Measurements from ENCODE around the gene PIR.

The PIR gene

GRCh38 chrX:15493118-15493962 lies at the start of gene PIR:
Gene PIR (minus strand): TSS chrX:15493333. CDS start chrX:15491257, 2,076 bp downstream.
- DNase-seq: peak; percentile 74

GRCh38 chrX:15530318-15530717 lies 37.2 kb upstream of the PIR start:
- no peak for DNase-seq

GRCh38 chrX:15529165-15529564 lies 36.0 kb upstream of the PIR start:
- DNase-seq: no peak

GRCh38 chrX:15525664-15526416 lies 32.7 kb upstream of the PIR start:
- DNase-seq: no peak

- DNase-seq: no peak
Observed at GRCh38 chrX:15524417-15524816, 31.3 kb upstream of the PIR start.

GRCh38 chrX:15523088-15523487 lies 30.0 kb upstream of the PIR start:
- DNase-seq: no peak

GRCh38 chrX:15522464-15522863 lies 29.3 kb upstream of the PIR start:
- DNase-seq: no peak

- DNase-seq: no peak
Observed at GRCh38 chrX:15515931-15516330, 22.8 kb upstream of the PIR start.

- no peak for DNase-seq
Observed at GRCh38 chrX:15514279-15514678, 21.1 kb upstream of the PIR start.

GRCh38 chrX:15512401-15512965 lies 19.4 kb upstream of the PIR start:
- no peak for DNase-seq

GRCh38 chrX:15511563-15511962 lies 18.4 kb upstream of the PIR start:
- DNase-seq: no peak

GRCh38 chrX:15509845-15510244 lies 16.7 kb upstream of the PIR start:
- no peak for DNase-seq

GRCh38 chrX:15507005-15507404 lies 13.9 kb upstream of the PIR start:
- DNase-seq: no peak

- DNase-seq: no peak
Observed at GRCh38 chrX:15505101-15505500, 12.0 kb upstream of the PIR start.

- no peak for DNase-seq
Observed at GRCh38 chrX:15504661-15505060, 11.5 kb upstream of the PIR start.

- no peak for DNase-seq
Observed at GRCh38 chrX:15501506-15501905, 8.4 kb upstream of the PIR start.

- DNase-seq: peak; percentile 40
Observed at GRCh38 chrX:15500497-15500966, 7.4 kb upstream of the PIR start, which contains the start of gene BMX. Gene BMX (plus strand): TSS chrX:15500807. CDS start chrX:15508354, 7,547 bp downstream.

- no peak for DNase-seq
Observed at GRCh38 chrX:15499976-15500375, 6.8 kb upstream of the PIR start.

GRCh38 chrX:15498741-15499140 lies 5.6 kb upstream of the PIR start:
- no peak for DNase-seq

GRCh38 chrX:15497865-15498264 lies 4.7 kb upstream of the PIR start:
- no peak for DNase-seq

GRCh38 chrX:15496824-15497223 lies 3.7 kb upstream of the PIR start:
- DNase-seq: no peak

GRCh38 chrX:15495801-15496200 lies 2.7 kb upstream of the PIR start:
- no peak for DNase-seq

- DNase-seq: no peak
Observed at GRCh38 chrX:15492469-15492868, 664 bp downstream of the PIR start.

GRCh38 chrX:15483891-15484290 lies 9.2 kb downstream of the PIR start:
- no peak for DNase-seq

Data from left hindlimb (tissue), 1 donor.